ENCODE measurements around the gene NABP1. TPM values are rescaled to one million over a fixed set of nuclear protein-coding genes. Genes with fewer than 3 reads are reported as not detected.

Gene NABP1
- total RNA-seq, 1 experiment from 2014 or later = 3.2 TPM

DNA sequence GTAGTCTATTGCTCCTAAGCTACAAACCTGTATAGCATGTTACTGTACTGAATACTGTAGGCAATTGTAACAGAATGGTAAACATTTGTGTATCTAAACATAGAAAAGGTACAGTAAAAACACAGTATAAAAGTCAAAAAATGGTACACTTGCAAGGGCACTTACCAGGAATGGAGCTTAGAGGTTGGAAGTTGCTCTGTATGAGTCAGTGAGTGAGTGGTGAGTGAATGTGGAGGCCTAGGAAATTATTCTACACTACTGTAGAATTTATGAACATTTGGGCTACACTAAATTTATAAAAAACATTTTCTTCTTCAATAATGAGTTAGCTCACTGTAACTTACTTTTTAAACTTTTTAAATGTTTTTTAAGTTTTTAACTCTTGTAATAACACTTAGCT lies 19.0 kb downstream of the NABP1 start:
- Histone ChIP-seq H3K23ac (ENCODE audit: insufficient read length, low read depth, low read length) (no peak overlapping the region), H3K18ac (ENCODE audit: insufficient read length, low read depth, low read length) (no peak overlapping the region), H3K56ac (ENCODE audit: insufficient read length, low read depth, low read length) (no peak overlapping the region), H3K4me2 (ENCODE audit: insufficient read depth, insufficient read length, low read length) (no peak overlapping the region), H2BK5ac (ENCODE audit: insufficient read length, low read length) (no peak overlapping the region), H4K8ac (replicated peaks; ENCODE audit: insufficient read length, low read depth, low read length) (no peak overlapping the region), H2AK5ac (ENCODE audit: insufficient read length, low read length) (no peak overlapping the region), H4K20me1 (ENCODE audit: control insufficient read depth, insufficient read depth, insufficient read length) (no peaks in the 10 kb centered on the region), H3T11ph (ENCODE audit: low read length) (no peak overlapping the region), H3K9ac (ENCODE audit: extremely low read depth, insufficient read length, low read length) (no peak overlapping the region), H3K79me1 (ENCODE audit: insufficient read depth, low read depth, low read length, poor library complexity, severe bottlenecking) (no peaks in the 10 kb centered on the region), H4K5ac (ENCODE audit: insufficient read length, low read depth, low read length) (no peak overlapping the region), H3K79me2 (ENCODE audit: insufficient read depth, low read length) (no peaks in the 10 kb centered on the region), H3K14ac (ENCODE audit: insufficient read depth, low read length) (no peak overlapping the region), H2AFZ (ENCODE audit: low read length) (no peak overlapping the region), H2BK120ac (ENCODE audit: low read depth, low read length, poor library complexity, severe bottlenecking) (no peak overlapping the region), H2BK20ac (ENCODE audit: low read depth, low read length, poor library complexity, severe bottlenecking) (no peak overlapping the region), H2BK12ac (ENCODE audit: insufficient read length, low read depth, low read length) (no peak overlapping the region), H3K4ac (ENCODE audit: low read depth, low read length) (no peak overlapping the region), H3K27me3 (ENCODE audit: insufficient read depth, low read length) (no peaks in the 10 kb centered on the region), H3K4me1 (ENCODE audit: insufficient read depth, low read length) (no peaks in the 10 kb centered on the region), H2BK15ac (ENCODE audit: low read depth, low read length) (no peak overlapping the region), H4K91ac (ENCODE audit: insufficient read length, low read depth, low read length) (no peak overlapping the region), H3K23me2 (ENCODE audit: insufficient read length, low read depth, low read length, poor library complexity, severe bottlenecking) (no peaks in the 10 kb centered on the region), H3K9me3 (ENCODE audit: control insufficient read depth, low read depth, low read length) (no peaks in the 10 kb centered on the region), H3K27ac (ENCODE audit: insufficient read length, low read depth, low read length) (no peak overlapping the region)
- Mint-ChIP-seq H3K4me3 (no peak overlapping the region), H3K27ac (no peak overlapping the region), H3K27me3 (ENCODE audit: low read depth) (no peaks in the 10 kb centered on the region), H3K4me1 (peaks cover 6 to 10% of the 10 kb centered on the region in 2 experiments), H3K9me3 (no peaks in the 10 kb centered on the region; a peak in 1 of 5 replicates), H3K36me3 (ENCODE audit: insufficient read depth in 1 of 3, low read depth in 3 of 3) (no peaks in the 10 kb centered on the region)
- DNase-seq = no peak
- TF ChIP-seq, protein P1, sequence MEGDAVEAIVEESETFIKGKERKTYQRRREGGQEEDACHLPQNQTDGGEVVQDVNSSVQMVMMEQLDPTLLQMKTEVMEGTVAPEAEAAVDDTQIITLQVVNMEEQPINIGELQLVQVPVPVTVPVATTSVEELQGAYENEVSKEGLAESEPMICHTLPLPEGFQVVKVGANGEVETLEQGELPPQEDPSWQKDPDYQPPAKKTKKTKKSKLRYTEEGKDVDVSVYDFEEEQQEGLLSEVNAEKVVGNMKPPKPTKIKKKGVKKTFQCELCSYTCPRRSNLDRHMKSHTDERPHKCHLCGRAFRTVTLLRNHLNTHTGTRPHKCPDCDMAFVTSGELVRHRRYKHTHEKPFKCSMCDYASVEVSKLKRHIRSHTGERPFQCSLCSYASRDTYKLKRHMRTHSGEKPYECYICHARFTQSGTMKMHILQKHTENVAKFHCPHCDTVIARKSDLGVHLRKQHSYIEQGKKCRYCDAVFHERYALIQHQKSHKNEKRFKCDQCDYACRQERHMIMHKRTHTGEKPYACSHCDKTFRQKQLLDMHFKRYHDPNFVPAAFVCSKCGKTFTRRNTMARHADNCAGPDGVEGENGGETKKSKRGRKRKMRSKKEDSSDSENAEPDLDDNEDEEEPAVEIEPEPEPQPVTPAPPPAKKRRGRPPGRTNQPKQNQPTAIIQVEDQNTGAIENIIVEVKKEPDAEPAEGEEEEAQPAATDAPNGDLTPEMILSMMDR (conservative IDR thresholded peaks at IDR 0.05) = no peak

Data from H9 (cell line).